OCI-LY3 (cell line): ENCODE measurements around the gene LBX2.
A peak's percentile ranks its signal among the peaks of the same experiment; 100 is the strongest.

Source experiments
- H2AFZ ChIP-seq: fragments of 200-600, 300-600 bp; shearing (Covaris generic); 2 replicates; pipeline ENCODE4 v1.6.0; 2014; ENCODE audit warnings: antibody characterized with exemption, low read depth, low read length
- H3K27ac ChIP-seq: fragments of 200-600, 300-600 bp; sonication (generic); 2 replicates; pipeline ENCODE4 v1.5.1; 2014; ENCODE audit warnings: mild to moderate bottlenecking, low read length, moderate library complexity, mixed read lengths
- H3K27me3 ChIP-seq: fragments of 200-600, 300-600 bp; sonication (generic); 2 replicates; pipeline ENCODE4 v1.6.1; 2014; ENCODE audit warnings: low read depth, low read length, mixed read lengths
- H3K36me3 ChIP-seq: fragments of 200-600, 300-600 bp; sonication (generic); replicated peaks from 2 replicates; pipeline ENCODE3; 2014; ENCODE audit warnings: low read depth, low read length, mixed read lengths
- H3K4me1 ChIP-seq: fragments of 300-600, 200-600 bp; sonication (generic); 2 replicates; pipeline ENCODE4 v1.6.1; 2014; ENCODE audit warnings: low read length, mixed read lengths
- H3K4me2 ChIP-seq: fragments of 200-600, 300-600 bp; sonication (generic); 2 replicates; pipeline ENCODE4 v1.6.1; 2014; ENCODE audit warnings: low read length, mixed read lengths
- H3K4me3 ChIP-seq: fragments of 300-600, 200-600 bp; sonication (generic); 2 replicates; pipeline ENCODE4 v1.5.1; 2014; ENCODE audit warnings: antibody characterized with exemption, mild to moderate bottlenecking, low read length, moderate library complexity
- H3K79me2 ChIP-seq: fragments of 300-600, 200-600 bp; shearing (Covaris generic); 2 replicates; pipeline ENCODE4 v1.6.1; 2014; ENCODE audit warnings: mild to moderate bottlenecking, low read length, mixed read lengths
- H3K9ac ChIP-seq: fragments of 300-600, 200-600 bp; shearing (Covaris generic); 2 replicates; pipeline ENCODE4 v1.6.0; 2014; ENCODE audit warnings: mild to moderate bottlenecking, low read length, moderate library complexity
- H3K9me3 ChIP-seq: fragments of 200-600, 300-600 bp; shearing (Covaris generic); 2 replicates; pipeline ENCODE4 v1.6.1; 2014; ENCODE audit warnings: low read length, mixed read lengths; ENCODE audit not compliant: insufficient read depth
- H4K20me1 ChIP-seq: fragments of 200-600, 300-600 bp; sonication (generic); 2 replicates; pipeline ENCODE4 v1.6.1; 2016; ENCODE audit warnings: low read length, mixed read lengths; ENCODE audit not compliant: insufficient read depth
- CTCF ChIP-seq: fragments of 200-600, 300-600 bp; sonication (generic); IDR thresholded peaks from 2 replicates; pipeline ENCODE4 v1.5.1; 2014; ENCODE audit warnings: antibody characterized with exemption, low read length, low read depth
- EZH2phosphoT487 ChIP-seq: fragments of 200-600 bp; shearing (Covaris generic); IDR thresholded peaks from 2 replicates; pipeline ENCODE4 v1.6.1; 2018; ENCODE audit warnings: antibody characterized with exemption, mixed run types, low read depth

LBX2 gene

GRCh38 chr2:74499267-74499939 is at the start of gene LBX2:
LBX2 (minus strand) TSS chr2:74499603; CDS start chr2:74499537, 66 bp downstream.
- no peak within 1 kb of the TSS for H2AFZ ChIP-seq

GRCh38 chr2:74548285-74548899 is 49.0 kb upstream of the LBX2 start:
- no peak overlapping the region for H2AFZ ChIP-seq
- no peak overlapping the region for H3K4me2 ChIP-seq
- no peak overlapping the region for H3K27ac ChIP-seq
- H3K9ac ChIP-seq = no peak overlapping the region
- H4K20me1 ChIP-seq = no peaks in the 10 kb centered on the region
- TF ChIP-seq CTCF = no peak
- TF ChIP-seq EZH2phosphoT487 = no peak
- no peaks in the 10 kb centered on the region for H3K79me2 ChIP-seq
- no peak overlapping the region for H3K4me3 ChIP-seq
- H3K9me3 ChIP-seq = no peaks in the 10 kb centered on the region
- no peaks in the 10 kb centered on the region for H3K36me3 ChIP-seq
- no peaks in the 10 kb centered on the region for H3K27me3 ChIP-seq
- H3K4me1 ChIP-seq = peaks cover 1% of the 10 kb centered on the region; the same call in 1 of the 2 replicates

More at GRCh38 chr2:74499267-74499939, at the start of gene LBX2:
- Histone ChIP-seq H3K9ac (no peak within 1 kb of the TSS), H3K79me2 (no peaks in the 10 kb centered on the region), H3K4me1 (peaks cover 4% of the 10 kb centered on the region; the same call in 1 of the 2 replicates), H3K27me3 (no peaks in the 10 kb centered on the region), H3K4me2 (no peak within 1 kb of the TSS), H3K9me3 (no peaks in the 10 kb centered on the region), H3K4me3 (no peak within 1 kb of the TSS), H3K36me3 (no peaks in the 10 kb centered on the region), H3K27ac (no peak within 1 kb of the TSS), H4K20me1 (no peaks in the 10 kb centered on the region)
- TF ChIP-seq EZH2phosphoT487 (no peak), CTCF (no peak)

DNA sequence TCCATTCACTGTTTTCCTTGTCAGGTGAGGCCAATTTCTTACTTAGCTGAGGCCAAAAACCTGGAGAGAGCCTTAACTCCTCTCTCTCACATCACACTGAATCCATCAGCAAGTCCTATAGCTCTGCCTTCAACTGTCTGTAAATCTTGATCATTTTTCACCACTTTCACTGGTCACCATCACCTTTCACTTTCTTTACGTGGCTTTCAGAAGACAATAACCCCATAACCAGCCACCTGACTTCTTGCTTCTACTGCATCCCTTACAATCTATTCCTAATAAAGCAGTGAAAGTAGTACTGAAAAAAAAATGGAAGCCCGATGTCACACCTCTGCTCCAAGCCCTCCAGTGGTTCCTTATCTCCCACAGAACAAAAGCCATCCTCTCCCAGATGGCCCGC is 46.6 kb upstream of the LBX2 start:
- no peaks in the 10 kb centered on the region for H3K79me2 ChIP-seq
- no peak for TF ChIP-seq EZH2phosphoT487
- TF ChIP-seq CTCF = no peak
- no peaks in the 10 kb centered on the region for H3K9me3 ChIP-seq
- no peak overlapping the region for H3K4me3 ChIP-seq
- no peak overlapping the region for H2AFZ ChIP-seq
- no peak overlapping the region for H3K4me2 ChIP-seq
- H3K9ac ChIP-seq = no peak overlapping the region
- H3K27me3 ChIP-seq = no peaks in the 10 kb centered on the region
- H3K36me3 ChIP-seq = no peaks in the 10 kb centered on the region
- no peak overlapping the region for H3K27ac ChIP-seq
- no peaks in the 10 kb centered on the region for H4K20me1 ChIP-seq
- H3K4me1 ChIP-seq = no peaks in the 10 kb centered on the region

- H3K79me2 ChIP-seq = no peaks in the 10 kb centered on the region
- H4K20me1 ChIP-seq = no peaks in the 10 kb centered on the region
- no peaks in the 10 kb centered on the region for H3K27me3 ChIP-seq
- H3K4me3 ChIP-seq = no peak overlapping the region
- no peak overlapping the region for H2AFZ ChIP-seq
- H3K9ac ChIP-seq = no peak overlapping the region
- peaks cover under 1% of the 10 kb centered on the region for H3K4me1 ChIP-seq
- H3K9me3 ChIP-seq = no peaks in the 10 kb centered on the region
- no peak overlapping the region for H3K27ac ChIP-seq
- peak; percentile 40 for TF ChIP-seq CTCF
- no peak for TF ChIP-seq EZH2phosphoT487
- H3K4me2 ChIP-seq = no peak overlapping the region
- H3K36me3 ChIP-seq = no peaks in the 10 kb centered on the region
Observed at GRCh38 chr2:74544634-74545033, 45.2 kb upstream of the LBX2 start.
